ENCODE data around the gene HOXD9.

The HOXD9 gene

GRCh38 chr2:176111846-176112374 is 10.6 kb upstream of the HOXD9 start:
- no peak for DNase-seq

GRCh38 chr2:176112375-176113302 is 9.9 kb upstream of the HOXD9 start:
- no peak for DNase-seq

GRCh38 chr2:176114120-176114929 is 8.2 kb upstream of the HOXD9 start:
- peak; percentile 62 for DNase-seq

- DNase-seq, result no peak
Observed at GRCh38 chr2:176114930-176115625, 7.4 kb upstream of the HOXD9 start.

GRCh38 chr2:176115883-176116813 is 6.4 kb upstream of the HOXD9 start, which contains the start of gene HOXD10:
Gene HOXD10 (plus strand): TSS chr2:176116778. CDS start chr2:176116834, 56 bp downstream.
- no peak for DNase-seq

- no peak for DNase-seq
Observed at GRCh38 chr2:176117162-176117822, 5.2 kb upstream of the HOXD9 start.

- DNase-seq, result no peak
Observed at GRCh38 chr2:176117823-176118371, 4.6 kb upstream of the HOXD9 start.

GRCh38 chr2:176118601-176119339 is 3.7 kb upstream of the HOXD9 start:
- DNase-seq, result peak; percentile 39

GRCh38 chr2:176120364-176121189 is 1.9 kb upstream of the HOXD9 start:
- DNase-seq, result no peak

GRCh38 chr2:176121190-176122051 is 1.1 kb upstream of the HOXD9 start:
- no peak for DNase-seq

GRCh38 chr2:176122052-176122682 is 352 bp upstream of the HOXD9 start:
- peak; percentile 49 for DNase-seq

GRCh38 chr2:176123411-176124109 is 1.0 kb downstream of the HOXD9 start:
- DNase-seq, result no peak

- DNase-seq, result no peak
Observed at GRCh38 chr2:176124110-176124946, 1.8 kb downstream of the HOXD9 start.

GRCh38 chr2:176124947-176125771 is 2.6 kb downstream of the HOXD9 start:
- DNase-seq, result no peak

GRCh38 chr2:176125772-176126054 is 3.2 kb downstream of the HOXD9 start:
- no peak for DNase-seq

All from NCI-H510A (cell line).